Measurements from ENCODE around the gene MRPS27.

MRPS27 gene

DNA sequence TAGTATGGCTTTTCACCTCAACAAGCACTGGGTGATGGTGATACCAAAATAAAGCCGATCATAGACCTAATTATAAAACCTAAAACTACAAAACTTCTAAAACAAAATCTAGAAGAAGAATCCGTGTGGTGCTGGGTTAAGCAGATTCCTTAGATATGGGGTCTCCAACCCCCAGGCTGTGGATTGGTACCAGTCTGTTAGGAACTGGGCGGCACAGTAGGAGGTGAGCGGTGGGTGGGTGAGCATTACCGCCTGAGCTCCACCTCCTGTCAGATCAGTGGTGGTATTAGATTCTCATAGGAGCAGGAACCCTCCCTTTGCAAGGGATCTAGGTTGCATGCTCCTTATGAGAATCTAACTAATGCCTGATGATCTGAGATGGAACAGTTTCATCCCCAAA, 33.2 kb downstream of the MRPS27 start:
- no peak for DNase-seq

DNA sequence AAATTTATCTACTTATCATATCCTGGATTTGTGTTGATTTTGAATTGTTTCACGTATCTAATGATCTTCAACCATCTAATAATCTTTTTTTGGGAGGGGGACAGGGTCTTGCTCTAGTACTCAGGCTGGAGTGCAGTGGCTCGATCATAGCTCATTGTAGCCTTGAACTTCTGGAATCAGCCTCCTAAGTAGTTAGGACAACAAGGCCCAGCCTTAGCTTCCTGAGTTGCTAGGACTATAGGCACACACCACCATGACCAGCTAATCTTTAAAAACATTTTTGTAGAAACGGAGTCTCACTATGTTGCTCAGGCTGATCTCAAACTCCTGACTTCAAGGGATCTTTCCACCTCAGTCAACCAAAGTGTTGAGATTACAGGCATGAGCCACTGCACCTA, 34.6 kb downstream of the MRPS27 start:
- no peak for DNase-seq

DNA sequence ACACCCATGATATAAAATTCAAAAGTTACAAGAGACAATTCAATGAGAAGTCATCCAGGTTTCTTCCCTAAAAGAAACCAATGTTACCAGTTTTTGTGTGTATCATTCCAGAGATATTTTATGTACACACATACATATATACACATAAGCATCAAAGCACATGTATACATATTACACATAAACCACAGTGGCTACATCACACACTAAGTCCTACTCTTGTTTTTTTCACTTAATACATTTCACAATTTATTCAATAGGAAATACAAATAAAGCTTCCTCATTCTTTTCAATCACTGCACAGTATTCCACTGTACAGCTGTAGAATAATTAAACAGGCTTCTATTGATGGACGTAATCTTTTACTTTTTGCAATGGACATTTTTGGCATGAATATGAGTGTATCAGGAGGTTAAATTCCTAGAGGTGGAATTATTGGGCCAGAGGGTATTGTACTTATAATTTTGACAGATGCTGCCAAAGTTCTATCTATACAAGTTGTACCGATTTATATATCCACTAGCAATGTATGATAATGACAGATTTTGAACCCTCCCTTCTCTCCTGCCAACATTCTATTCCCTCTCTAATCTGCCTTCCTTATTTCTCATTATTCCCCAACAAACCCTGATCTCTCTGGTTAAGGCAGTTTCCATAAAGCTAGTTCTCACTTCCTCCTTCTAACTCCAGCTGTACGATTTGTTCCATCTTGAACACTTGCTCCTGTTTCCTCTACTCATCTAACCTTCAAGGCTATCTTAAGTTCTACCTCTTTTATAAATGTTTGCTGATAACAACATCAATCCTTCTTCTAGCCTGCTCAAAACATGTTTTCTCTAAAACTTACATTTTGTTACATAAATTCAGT, 35.2 kb downstream of the MRPS27 start:
- no peak for DNase-seq

DNA sequence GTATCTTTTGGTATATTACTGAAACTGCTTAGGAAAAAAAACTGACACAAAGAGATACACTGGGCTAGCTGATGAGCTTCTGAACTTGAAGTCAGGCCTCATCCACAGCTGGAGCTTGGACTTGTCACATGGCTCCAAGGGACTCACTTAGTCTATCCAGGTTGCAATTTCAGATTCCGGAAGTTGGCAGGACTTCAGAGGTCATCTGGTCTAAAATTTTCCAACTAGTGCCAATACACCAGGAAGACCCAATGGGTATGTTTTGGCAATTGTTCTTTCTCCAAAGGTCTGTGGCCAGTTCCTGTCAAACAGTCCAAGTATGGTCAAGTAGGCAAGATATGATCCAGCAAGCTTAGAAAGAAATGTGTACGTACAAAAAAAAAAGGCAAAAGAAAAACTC, 36.7 kb downstream of the MRPS27 start:
- no peak for DNase-seq

DNA sequence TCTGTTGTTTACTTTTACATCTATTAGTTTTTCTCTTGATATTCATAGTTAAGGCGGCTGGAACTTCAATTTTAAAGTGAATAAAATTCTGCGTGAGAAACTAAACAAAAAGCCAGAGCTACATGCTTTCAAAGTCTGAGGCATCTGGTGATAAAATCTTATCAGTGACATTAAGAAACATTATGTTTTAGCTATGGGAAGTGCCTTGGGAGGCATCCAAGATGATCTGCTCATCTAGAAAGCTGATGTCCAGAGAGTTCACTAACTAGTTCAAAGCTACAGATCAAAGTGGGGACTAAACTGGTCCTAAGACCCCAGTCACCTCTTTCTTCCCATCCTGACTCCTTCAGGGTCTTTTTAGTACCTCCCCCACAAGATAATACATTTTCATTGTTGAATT, 37.2 kb downstream of the MRPS27 start:
- DNase-seq, result no peak

DNA sequence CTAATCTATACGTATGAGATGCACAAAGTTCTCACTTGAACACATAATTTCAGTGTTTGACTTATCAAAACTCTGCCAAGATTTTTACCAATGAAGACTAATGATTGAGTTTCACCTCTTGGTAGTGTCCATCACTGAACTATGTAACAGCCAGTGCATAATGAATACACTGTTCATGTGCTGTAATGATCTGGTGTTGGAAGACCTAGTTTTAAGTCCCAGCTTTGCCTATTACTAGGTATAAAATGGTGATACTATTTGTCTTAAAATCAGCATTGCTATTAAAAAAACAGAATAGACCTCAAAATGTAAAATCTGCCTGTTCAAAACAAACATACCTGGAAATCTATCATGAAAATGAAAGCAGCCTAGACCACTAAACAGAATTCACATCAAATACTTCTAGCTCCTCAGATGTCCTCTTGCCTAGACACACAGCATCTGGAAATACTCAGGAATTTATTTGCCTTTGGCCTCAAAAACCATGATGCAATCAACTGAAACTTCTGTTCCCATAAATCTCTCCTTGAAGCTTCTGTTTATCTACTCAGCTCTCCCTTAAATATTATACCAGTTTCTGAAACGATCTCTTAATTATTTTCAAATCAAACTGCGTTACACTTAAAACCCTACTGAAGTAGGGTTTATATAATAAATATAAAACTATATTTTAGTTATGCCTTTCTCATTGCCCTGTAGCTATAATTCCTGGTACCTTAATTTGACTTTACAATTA, 38.1 kb downstream of the MRPS27 start:
- DNase-seq, result no peak

DNA sequence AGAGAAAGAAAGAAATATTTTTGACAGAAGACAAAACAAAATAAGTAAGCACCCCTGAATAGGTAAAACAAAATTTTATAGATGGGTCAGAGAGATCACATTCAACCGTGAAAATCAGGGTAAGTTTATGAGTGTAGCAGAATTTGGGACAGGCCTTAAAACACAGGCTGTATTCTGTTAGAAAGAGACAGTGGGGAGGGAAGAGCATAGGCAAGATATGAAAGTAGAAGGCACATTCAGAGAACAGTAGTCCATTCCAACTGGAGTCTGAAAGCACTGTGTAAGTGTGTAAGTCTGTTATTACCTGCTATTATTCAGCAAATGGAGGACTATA, 38.6 kb downstream of the MRPS27 start:
- DNase-seq, result no peak

DNA sequence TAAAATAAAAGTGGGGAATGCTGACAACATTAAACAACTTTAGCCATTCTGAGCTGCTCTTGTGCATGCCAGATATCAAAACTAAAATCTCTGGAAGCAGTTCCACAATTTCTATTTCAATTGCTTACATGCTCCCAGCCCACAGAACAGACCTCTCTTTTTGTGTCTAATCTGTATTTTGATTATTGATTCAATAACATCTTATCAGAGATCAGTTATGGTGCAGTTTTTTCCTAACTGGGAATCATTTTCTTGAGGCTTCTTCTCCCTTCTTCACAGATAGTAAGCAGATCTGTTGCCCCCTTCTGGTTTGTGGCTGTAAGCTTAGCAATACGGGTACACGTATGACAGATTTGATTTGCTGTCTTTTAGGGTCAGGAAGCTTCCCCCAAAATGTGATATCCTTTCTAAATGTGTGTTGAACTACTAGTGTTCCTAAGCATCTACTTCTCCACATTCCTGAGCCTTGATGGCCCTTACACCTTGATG, 39.4 kb downstream of the MRPS27 start:
- DNase-seq, result no peak

DNA sequence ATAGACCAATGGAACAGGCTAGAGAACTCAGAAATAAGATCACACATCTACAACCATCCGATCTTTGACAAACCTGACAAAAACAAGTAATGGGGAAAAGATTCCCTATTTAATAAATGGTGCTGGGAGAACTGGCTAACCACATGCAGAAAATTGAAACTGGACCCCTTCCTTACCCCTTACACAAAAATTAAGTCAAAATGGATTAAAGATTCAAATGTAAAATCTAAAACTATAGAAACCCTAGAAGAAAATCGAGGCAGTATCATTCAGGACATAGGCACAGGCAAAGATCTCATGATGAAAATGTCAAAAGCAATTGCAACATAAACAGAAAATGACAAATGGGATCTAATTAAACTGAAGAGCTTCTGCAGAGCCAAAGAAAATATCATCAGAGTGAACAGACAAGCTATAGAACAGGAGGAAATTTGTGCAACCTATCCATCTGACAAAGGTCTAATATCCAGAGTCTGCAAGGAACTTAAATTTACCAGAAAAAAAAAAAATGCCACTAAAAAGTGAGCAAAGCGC, 43.8 kb downstream of the MRPS27 start:
- no peak for DNase-seq

DNA sequence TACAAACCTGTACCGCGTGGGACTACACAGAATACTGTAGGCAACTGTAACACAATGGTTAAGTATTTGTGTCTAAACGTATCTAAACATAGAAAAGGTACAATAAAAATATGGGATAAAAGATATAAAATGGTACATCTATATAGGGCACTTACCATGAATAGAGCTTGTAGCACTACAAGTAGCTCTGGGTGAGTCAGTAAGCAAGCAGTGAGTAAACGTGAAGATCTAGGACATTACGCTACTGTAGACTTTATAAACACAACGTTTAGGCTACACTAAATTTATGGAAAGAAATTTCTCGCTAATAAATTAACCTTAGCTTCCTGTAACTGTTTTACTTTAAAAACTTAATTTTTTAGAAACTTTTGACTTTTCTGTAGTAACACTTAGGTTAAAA, 46.5 kb downstream of the MRPS27 start:
- DNase-seq, result no peak

DNA sequence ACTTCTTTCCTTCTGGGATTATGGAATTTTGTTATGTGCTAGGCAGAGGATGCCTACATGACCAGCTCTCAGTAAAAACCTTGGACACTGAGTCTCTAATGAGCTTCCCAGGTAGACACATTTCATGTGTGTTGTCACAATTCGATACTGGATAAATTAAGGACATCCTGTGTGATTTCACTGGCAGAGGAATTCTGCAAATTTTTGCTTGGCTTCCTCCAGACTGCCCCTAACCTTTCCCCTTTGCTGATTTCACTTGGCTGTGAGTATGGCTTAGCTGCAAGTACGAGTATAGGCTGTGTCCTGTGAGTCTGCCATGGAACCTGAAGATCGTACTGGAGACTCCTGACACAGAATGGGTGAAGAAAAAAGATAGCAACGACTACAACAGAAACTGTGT, 47.6 kb downstream of the MRPS27 start:
- DNase-seq, result no peak

DNA sequence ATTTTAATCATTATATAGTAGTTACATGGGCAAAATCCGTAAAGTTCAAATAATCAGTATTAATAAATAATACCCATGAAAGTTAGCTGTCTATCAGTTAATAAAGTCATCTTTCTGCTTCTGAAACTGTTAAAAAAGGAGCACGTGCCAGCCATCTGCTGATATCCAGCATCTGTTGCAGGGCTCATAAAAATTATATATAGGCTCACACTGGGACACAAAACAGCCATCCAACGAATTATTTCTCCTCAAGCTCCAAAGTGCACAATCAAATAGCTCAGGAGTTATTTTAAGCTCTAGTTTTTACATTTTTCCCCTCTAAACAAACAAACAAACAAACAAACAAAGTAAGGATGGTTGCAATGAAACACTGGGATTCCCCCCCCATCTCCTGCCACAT, 48.3 kb downstream of the MRPS27 start:
- no peak for DNase-seq

DNA sequence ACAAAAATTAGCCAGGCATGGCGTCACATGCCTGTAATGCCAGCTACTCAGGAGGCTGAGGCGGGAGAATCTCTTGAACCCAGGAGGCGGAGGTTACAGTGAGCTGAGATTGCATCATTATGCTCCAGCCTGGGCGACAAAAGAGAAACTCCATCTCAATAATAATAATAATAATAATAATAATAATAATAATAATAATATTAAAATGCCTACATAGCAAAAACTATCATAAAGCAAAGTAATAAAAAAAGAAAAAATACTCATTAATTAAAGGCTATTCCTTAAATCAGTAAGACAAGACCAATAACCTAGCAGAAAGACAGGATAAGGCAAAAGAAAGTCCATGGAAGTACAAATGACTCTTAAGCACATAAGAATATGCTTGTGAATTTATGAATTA, 50.0 kb downstream of the MRPS27 start:
- DNase-seq, result no peak

DNA sequence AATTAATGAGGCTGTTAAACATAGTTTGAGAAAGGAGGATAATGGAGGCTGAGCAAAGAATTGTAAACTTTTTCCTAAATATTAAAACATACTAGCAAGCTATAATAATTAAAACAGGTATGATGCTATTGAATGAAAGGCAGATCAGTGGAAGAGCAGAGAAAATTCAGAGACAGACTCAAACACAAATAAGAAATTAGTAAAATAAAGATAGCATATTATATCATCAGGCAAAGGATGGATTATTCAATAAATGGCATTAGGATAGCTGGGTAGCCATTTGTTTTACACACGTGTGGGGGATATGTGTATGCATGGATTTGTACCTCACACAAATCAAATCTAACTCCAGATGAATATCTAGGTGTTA, 50.6 kb downstream of the MRPS27 start:
- no peak for DNase-seq

DNA sequence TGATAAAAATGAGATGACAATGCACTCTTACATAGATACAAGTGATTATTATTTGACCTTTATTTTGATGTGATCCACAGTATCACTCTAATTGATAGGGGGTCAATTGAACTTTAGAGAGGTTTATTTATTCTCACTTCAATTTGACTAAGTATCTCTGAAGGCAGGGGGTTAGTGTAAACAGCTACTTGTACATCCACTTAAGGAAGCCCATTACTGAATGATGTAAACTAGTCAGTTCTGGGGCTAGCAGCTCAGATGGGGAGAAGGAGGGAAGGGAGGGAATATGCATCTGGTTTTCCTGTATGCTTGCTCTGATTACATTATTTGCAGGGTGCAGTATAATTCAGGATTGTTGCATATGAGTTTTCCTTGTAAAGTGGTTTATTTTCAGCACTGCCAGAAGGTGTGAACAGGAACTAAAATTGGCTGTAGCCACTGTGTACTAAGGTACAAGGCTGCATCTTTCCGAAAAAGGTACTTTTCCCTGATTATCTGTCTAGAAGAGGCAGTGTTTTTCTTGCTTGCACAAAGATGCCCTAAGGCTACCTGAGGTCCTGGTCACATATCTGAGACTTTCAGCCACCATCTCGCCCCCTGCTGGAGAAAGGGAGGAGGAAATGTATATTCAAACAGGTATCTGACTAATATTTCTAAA, 51.2 kb downstream of the MRPS27 start:
- peak; percentile 12 for DNase-seq

DNA sequence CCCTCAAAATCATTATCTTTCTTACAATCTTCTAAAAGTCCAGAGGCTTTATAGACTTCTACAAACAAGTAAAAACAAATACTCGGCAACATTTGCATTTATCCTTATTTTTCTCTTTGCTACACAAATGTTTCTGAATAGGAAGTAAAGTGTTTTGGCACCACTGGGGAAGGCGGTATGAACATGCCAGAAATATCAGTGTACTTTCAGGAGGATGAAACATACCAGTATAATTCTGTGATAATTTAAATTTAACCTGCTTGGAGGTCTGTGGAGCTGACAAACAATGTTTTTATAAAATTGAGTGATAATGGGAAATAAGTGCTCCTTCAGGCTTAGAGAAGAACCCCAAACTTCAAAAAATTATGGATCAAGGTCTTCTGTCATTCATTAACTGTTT, 51.8 kb downstream of the MRPS27 start:
- DNase-seq, result no peak

DNA sequence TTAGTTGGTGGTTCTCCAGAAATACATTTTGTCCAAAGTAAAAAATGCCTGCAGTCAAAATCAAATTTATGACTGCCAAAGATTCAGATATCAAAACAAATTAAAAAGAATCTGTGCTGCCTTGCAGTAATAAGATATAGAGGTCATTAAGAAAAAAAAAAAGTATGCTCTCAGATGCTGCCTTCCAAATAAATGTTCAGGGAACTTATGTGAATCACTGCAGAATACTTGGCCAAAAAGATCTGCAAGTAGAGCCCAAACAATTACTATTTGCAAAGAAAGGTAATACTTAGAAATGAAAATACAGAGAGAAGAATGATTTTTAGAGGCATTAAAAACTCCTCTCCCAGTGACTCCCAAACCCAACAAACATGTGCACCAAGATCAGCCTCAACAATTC, 52.4 kb downstream of the MRPS27 start:
- DNase-seq, result no peak

DNA sequence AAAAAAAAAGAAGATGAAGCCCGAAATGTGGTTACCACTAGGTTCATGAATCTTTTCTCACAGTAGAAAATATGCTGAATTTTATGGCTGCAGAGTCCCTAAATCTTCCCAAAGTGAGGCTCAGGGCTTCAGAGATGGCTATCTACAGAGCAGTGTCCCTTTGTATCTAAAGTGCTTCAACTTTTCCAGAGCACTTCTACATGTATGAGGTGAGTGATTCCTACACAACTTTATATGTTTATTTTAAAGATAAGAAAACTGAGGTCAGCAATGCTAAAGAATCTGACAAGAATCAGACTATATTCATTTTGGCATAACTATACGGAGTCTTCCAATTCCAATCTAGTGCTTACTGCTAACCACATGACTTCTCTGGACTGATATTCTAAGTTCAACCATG, 53.2 kb downstream of the MRPS27 start:
- DNase-seq, result no peak

DNA sequence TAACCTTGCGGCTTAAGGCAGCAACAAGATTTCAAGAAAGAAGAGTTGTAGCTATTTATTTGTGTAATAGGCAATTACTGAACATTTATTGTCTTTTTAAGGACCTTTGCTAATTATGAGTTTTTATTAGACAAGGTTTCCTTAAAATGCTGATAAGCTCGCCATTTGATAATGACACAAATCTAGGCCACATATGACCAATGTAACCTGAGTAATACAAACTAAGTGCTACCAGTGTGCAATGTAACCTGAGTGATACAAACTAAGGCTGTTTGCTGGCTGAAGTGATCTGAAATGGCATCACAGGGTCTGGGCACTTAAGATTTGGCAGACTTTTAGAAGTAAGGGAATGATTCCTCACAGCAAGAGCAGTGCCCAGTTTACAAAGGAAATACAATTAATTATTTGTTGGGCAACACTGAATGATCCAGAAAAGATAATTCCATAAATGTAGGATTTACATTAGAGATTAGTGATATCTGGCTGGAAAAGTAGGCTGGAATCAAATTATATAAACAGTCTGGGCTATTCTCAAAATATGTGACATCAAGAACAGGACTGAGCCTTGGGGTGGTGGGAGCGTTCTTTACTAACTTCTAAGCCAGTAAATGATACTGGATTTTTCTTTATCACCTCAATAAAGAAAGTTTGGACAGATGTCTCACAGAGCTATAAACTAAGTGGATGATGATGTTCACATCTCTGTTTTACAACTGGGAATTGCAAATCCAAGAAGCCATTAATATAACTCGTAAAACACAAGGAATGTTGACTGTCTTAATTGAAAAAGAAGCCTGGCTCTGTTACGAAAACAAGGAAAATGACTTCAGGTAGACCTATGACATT, 54.8 kb downstream of the MRPS27 start:
- DNase-seq, result no peak

DNA sequence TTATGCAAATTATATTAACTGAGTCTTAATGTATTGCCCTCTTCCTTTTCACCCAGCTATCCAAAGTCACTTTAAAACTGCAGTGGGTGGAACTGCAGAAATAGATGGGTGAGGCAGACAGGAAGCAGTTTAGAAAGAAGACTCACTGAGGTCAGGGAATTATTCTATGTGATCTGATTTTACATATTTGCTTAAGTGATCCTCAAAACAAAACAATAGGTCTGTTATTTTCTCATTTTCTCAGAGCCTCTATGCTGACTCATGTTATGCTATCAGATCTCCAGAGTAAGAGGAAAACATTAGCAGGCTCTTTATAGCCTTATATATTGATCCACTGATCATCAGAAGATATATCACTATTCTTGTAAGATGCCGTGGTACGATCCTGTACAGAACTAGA, 63.5 kb downstream of the MRPS27 start:
- no peak for DNase-seq

DNA sequence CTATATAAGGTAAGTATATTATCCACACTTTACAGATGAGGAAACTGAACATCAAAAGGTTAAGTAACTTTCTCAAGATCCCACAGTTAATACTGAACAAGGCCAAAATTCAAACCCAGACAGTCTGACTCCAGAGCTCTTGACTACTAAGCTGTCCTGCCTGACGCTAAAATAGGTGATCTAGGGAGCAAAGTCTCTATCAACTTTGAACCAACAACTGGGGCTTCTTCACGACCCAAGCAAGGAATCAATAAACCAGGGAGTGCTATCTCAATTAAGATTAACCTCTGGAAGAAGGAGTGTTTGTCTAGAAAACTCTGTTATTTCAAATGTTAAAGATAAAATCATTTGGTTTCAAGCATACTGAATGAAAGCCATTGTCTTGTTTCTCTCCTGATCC, 64.4 kb downstream of the MRPS27 start:
- DNase-seq, result no peak

DNA sequence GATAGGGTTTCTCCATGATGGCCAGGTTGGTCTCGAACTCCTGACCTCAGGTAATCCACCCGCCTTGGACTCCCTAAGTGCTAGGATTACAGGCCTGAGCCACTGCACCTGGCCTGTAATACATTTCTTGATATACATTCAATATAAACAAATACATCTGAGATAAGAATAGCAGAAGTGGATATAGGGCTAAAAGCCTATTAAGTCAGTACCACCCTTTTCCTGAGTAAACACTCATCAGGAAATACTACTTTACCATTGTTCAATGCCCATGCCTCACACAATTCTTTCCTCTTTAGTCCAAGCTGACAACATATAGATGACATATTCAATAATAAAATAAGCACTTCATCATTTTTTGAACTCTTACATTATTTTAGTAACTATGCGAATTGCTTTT, 64.8 kb downstream of the MRPS27 start:
- DNase-seq, result peak; percentile 16

All from NCI-H510A treated with DMSO at 0.1 percent for 48 hours (cell line).